CD4-positive, alpha-beta T cell treated with Interleukin-6 for 4 hours (primary cell): Measurements from ENCODE around the gene TBX4.

ENCODE experiments used
- DNase-seq: peaks from one replicate; pipeline ENCODE4 v3.0.0-alpha.2; 2020; ENCODE audit warnings: mixed read lengths

The TBX4 gene

DNA sequence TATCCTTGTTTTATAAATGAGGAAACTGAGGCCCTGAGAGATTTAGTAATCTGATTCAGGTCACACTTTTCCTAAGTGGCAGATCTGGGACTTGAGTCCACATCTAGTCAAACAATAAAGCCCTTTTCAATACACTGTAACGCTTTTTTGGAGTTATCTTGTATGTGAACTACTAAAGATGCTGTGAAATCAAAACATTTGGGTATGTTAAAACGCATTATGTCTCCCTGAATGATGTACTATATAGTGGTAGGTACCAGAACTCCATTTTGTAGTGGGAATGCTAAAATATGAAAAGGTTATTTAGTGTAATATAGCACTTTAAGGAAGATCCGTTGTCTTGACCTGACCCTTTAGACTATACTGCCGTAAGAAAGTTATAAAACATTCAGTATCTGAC, 81.6 kb downstream of the TBX4 start:
- DNase-seq = no peak

- DNase-seq = no peak
Measured at GRCh38 chr17:61534414-61534813, 82.2 kb downstream of the TBX4 start.
